CD4-positive, alpha-beta T cell treated with Interferon alpha-2 for 1 hour (primary cell): ENCODE results near the gene MPV17L2.
"Not testable (repeated sequence)": the region's sequence is repeated elsewhere in the genome, so short reads cannot be mapped to it uniquely, and the experiment has no call there.

Experiments used
- DNase-seq, 2 donors: peaks; one replicate each; pipeline ENCODE4 v3.0.0-alpha.2; 2020 to 2022

MPV17L2 gene

GRCh38 chr19:18192673-18193387 lies at the start of gene MPV17L2:
Gene MPV17L2, plus strand, starts transcription at chr19:18193218. Its CDS starts 64 bp downstream, at chr19:18193282.
- DNase-seq = peak; percentile 100

DNA sequence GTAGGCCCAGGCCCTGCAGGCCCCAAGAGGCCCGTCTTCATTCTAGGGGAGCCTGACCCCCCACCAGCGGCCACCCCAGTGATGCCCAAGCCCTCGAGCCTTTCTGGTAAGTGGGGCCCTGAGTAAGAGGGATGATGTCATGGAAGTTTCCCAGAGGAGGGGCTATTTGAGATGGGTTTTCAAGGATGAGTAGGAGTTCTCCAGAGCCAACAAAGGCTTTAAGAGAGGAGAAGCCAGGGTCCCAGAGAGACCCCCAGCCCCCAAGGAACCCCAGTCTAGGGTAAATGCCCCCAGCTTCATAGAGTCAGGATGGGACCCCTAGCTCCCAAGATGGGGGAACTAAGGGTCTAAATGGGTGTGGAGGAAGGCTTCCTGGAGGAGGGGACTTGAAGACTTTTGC lies 49.1 kb upstream of the MPV17L2 start:
- no peak for DNase-seq

DNA sequence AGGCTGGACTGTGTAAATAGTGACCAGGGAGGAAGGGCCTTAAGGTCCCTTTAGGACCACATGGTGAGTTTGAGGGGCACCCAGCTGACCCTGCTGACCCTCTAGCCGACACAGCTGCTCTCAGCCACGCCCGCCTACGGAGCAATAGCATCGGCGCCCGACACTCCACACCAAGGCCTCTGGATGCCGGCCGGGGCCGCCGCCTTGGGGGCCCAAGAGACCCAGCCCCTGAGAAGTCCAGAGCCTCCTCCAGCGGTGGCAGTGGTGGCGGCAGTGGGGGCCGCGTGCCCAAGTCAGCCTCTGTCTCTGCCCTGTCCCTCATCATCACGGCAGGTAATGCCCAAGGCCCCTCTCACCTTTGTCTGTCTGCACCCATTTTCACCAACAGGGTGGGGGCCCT lies 48.7 kb upstream of the MPV17L2 start:
- DNase-seq = no peak

- DNase-seq = no peak
These were observed 48.1 kb upstream of the MPV17L2 start for GRCh38 chr19:18144906-18145305.

DNA sequence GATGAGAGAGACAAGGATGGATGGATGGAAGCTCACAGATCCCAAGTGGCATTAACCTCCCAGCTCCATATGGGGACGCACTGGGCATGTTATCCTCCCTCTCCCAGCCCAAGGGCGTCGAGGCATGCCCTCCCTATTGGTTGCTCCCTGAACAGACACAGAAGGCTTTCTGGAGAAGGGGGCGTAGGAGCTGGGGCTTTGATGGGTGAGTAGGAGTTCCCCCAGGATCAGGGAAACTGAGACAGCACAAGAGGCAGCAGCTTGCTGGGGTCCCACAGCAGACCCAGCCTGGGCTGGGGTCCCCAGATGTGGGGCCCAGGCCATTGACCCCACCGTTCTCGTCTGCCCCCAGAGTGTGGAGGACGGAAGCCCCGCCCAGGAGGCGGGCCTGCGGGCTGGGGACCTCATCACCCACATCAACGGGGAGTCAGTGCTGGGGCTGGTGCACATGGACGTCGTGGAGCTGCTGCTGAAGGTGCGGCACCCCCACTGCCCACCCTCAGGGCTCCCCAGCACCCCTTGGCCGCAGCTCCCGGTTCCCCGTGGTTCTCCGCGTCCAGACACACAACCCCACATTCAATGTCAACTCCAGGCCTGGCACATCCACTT lies 47.5 kb upstream of the MPV17L2 start:
- no peak for DNase-seq

GRCh38 chr19:18147396-18147795 lies 45.6 kb upstream of the MPV17L2 start:
- no peak for DNase-seq

GRCh38 chr19:18149596-18149975 lies 43.4 kb upstream of the MPV17L2 start:
- no peak for DNase-seq

DNA sequence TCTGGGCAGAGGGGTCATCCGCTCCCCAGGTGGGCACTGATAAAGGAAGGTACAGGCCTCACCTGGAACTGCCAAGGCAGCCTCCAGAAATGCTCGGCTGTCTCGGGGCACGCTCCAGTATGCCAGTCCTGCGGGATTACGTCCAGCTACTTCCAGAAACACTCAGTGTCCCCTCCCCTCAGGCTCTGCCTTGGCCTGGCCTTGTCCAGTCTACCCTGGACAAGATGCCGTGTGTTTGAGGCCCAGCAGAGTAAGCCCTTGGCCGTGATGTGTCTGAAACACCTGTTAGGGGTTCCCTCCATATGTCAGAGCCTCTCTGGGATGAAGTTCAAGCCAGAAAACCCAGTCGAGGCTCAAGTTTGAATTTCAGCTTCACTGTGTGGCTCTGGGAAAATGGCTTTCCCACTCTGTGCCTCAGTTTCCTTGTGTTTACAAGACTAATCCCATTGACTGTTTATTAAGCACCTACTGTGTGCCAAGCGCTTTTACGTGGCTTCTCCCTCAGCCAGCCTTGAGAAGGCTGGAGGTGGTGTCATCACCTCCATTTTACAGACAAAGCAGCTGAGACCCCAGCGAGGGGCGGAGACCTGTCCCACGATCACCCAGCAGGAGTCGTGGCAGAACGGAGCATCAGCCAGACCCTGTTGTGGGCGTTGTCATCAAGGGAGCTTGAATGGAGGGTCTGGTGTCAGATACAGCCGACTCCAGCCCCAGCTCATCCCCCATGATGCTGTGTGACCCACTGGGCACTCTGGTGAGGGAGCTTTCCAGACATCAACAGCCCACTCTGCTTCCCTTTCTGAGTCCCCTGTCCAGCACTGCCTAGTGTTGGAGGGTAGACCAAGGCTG lies 42.0 kb upstream of the MPV17L2 start:
- no peak for DNase-seq

GRCh38 chr19:18152442-18152816 lies 40.6 kb upstream of the MPV17L2 start:
- DNase-seq = peak; percentile 97 to 99

GRCh38 chr19:18152817-18153555 lies 40.0 kb upstream of the MPV17L2 start, which contains the start of gene PIK3R2:
Gene PIK3R2, plus strand, starts transcription at chr19:18153163. Its CDS starts 2,717 bp downstream, at chr19:18155880.
- DNase-seq = peak; percentile 99

GRCh38 chr19:18153556-18154134 lies 39.4 kb upstream of the MPV17L2 start:
- DNase-seq = peak in 1 of 2 donors; percentile 24

DNA sequence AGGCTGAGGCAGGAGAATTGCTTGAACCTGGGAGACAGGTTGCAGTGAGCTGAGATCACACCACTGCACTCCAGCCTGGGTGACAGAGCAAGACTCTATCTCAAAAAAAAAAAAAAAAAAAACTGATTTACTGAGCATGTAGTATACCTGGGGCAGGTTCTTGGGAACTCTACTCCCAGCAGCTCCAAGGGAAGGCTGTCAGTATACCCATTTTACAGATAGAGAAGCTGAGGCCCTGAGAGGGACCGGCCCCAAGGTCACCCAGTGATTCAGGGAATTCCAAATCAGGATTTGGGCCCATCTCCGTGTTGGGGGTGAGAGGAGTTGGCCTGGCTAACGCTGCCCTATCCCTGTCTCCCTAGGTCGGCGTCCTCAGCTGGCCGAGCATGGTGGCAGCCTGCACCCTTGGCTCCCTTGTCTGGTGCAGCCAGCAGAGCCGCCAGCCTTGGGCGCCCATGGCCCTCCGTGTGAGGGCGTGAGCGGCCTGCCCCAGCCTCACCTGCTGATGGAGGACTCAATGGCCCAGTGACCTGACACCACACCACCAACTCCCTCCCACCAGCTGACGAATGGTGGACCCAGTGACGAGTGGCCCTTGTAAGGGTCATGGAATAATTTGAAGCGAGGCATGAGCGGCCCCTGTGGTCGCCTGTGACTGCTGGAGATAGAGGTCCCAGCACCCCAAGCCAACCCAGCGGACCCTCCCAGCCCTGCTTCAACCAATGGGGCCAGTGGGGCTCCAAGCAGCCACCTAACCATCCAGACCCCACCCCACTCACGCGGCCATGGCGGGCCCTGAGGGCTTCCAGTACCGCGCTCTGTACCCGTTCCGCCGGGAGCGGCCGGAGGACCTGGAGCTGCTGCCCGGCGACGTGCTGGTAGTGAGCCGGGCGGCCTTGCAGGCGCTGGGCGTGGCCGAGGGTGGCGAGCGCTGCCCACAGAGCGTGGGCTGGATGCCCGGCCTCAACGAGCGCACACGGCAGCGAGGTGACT lies 37.6 kb upstream of the MPV17L2 start:
- DNase-seq = no peak

DNA sequence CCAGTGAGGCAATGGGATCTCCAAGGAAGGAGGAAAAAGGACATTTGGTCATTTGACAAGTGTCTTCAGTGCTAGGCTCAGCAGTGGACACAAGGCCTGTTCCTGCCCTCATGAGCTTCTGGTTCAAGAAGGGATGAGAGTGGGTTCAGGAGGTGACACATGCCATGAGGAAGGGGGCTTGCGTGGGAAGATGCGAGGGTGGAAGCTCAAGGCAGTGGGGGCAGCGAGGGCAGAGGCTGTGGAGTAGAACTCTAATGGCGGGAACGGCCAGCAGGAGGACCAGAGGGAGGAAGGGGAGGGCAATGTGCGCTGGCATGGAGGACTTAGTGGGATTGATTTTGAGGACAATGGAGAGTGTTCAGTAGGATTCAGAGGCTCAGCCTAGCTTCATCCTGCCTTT lies 36.8 kb upstream of the MPV17L2 start:
- no peak for DNase-seq

DNA sequence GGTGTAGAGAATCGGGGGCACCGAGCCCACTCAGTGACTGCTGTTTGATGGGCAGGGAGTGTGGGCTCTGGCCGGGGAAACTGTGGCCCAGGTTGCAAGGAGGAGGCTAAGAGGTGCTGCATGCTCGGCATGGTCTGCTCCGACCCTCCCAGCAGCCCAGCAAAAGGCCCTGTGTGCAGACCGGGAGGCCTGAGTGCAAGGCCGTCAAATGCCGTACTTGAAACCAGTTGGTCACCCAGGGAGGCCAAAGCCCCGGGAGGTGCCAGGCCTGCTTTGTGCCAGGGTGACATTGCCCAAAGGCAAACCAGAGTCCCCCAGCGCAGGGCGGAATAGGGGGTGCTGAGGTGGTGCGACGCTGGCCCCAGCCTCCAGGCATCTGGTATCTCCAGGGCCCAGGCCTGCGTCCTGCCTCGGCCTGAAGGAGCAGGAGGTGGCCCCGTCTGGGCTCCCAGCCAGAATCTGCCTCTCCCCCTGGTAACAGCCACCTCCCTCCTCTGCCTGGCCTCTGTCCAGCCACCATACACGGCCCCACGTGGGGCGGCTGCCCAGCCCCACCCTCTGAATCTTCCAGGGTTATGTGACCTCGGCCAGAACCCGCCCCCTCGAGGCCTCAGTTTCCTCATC lies 36.1 kb upstream of the MPV17L2 start:
- DNase-seq = no peak

- no peak for DNase-seq
These were observed 35.5 kb upstream of the MPV17L2 start for GRCh38 chr19:18157465-18158063.

- DNase-seq = no peak
These were observed 34.6 kb upstream of the MPV17L2 start for GRCh38 chr19:18158467-18158866.

GRCh38 chr19:18159059-18159616 lies 33.9 kb upstream of the MPV17L2 start:
- DNase-seq = not testable (repeated sequence)

DNA sequence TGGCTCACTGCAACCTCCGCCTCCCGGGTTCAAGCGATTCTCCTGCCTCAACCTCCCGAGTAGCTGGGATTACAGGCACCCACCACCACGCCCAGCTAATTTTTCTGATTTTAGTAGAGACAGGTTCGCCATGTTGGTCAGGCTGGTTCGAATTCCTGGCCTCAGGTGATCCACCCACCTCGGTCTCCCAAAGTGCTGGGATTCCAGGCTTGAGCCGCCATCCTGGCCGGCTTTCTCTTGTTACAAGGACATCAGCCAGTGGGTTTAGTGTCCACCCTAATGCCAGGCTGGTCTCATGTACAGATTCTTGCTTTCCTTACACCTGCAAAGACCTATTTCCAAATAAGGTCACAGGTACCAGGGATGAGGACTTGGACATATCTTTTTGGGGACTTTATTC lies 33.2 kb upstream of the MPV17L2 start:
- no peak for DNase-seq

DNA sequence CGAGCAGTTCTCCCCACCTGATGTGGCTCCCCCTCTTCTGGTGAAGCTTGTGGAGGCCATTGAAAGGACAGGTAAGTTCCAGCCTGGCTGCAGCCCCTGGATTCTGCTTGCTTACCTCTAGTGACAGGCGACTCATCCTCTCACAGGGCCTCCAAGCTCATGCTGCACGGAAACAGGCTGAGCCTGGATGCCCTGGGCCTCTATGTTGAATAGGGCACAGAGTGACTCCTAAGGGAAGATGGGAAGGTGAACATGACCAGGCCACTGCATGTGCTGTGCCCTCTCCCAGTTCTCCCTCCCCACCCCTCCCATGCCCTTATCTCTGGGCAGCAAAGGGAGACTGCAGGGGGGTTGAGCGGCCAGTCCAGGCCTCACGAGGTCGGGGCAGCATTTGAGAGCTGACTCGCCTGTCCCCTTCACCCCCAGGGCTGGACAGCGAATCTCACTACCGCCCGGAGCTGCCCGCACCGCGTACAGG lies 32.5 kb upstream of the MPV17L2 start:
- DNase-seq = no peak
